Measurements from ENCODE around the gene GRPEL1.

The GRPEL1 gene

GRCh38 chr4:7066006-7066405 lies 1.9 kb downstream of the GRPEL1 start:
- DNase-seq (ENCODE audit: low read depth), result no peak

- no peak for DNase-seq (ENCODE audit: low read depth)
Observed at GRCh38 chr4:7063362-7063761, 4.5 kb downstream of the GRPEL1 start.

- DNase-seq (ENCODE audit: low read depth), result peak; percentile 11
Observed at GRCh38 chr4:7062816-7063215, 5.0 kb downstream of the GRPEL1 start.

- no peak for DNase-seq (ENCODE audit: low read depth)
Observed at GRCh38 chr4:7061815-7062214, 6.0 kb downstream of the GRPEL1 start.

GRCh38 chr4:7060346-7061150 lies 7.3 kb downstream of the GRPEL1 start:
- no peak for DNase-seq (ENCODE audit: low read depth)

GRCh38 chr4:7059662-7060061 lies 8.2 kb downstream of the GRPEL1 start:
- DNase-seq (ENCODE audit: low read depth), result no peak

GRCh38 chr4:7058792-7059191 lies 9.1 kb downstream of the GRPEL1 start:
- no peak for DNase-seq (ENCODE audit: low read depth)

- no peak for DNase-seq (ENCODE audit: low read depth)
Observed at GRCh38 chr4:7055990-7056325, 11.9 kb downstream of the GRPEL1 start.

GRCh38 chr4:7055111-7055989 lies 12.5 kb downstream of the GRPEL1 start:
- DNase-seq (ENCODE audit: low read depth), result peak; percentile 67

GRCh38 chr4:7054106-7054880 lies 13.6 kb downstream of the GRPEL1 start:
- DNase-seq (ENCODE audit: low read depth), result no peak

GRCh38 chr4:7052923-7053715 lies 14.7 kb downstream of the GRPEL1 start:
- peak; percentile 28 for DNase-seq (ENCODE audit: low read depth)

- DNase-seq (ENCODE audit: low read depth), result no peak
Observed at GRCh38 chr4:7052313-7052712, 15.6 kb downstream of the GRPEL1 start.

GRCh38 chr4:7051905-7052304 lies 16.0 kb downstream of the GRPEL1 start:
- no peak for DNase-seq (ENCODE audit: low read depth)

GRCh38 chr4:7051144-7051495 lies 16.7 kb downstream of the GRPEL1 start:
- no peak for DNase-seq (ENCODE audit: low read depth)

- DNase-seq (ENCODE audit: low read depth), result no peak
Observed at GRCh38 chr4:7050481-7051143, 17.3 kb downstream of the GRPEL1 start.

GRCh38 chr4:7049739-7050138 lies 18.1 kb downstream of the GRPEL1 start:
- no peak for DNase-seq (ENCODE audit: low read depth)

GRCh38 chr4:7049295-7049694 lies 18.6 kb downstream of the GRPEL1 start:
- DNase-seq (ENCODE audit: low read depth), result no peak

GRCh38 chr4:7048642-7049041 lies 19.2 kb downstream of the GRPEL1 start:
- DNase-seq (ENCODE audit: low read depth), result no peak

GRCh38 chr4:7046971-7047370 lies 20.9 kb downstream of the GRPEL1 start:
- no peak for DNase-seq (ENCODE audit: low read depth)

GRCh38 chr4:7045961-7046921 lies 21.6 kb downstream of the GRPEL1 start:
- DNase-seq (ENCODE audit: low read depth), result no peak
